IPS-11a (cell line): ENCODE data around the gene STARD13.

Experiments used
- H3K4me3 ChIP-seq: one replicate; pipeline ENCODE4 v1.5.1; 2013; ENCODE audit warnings: low read depth, low read length, control low read depth

The STARD13 gene

GRCh38 chr13:33308863-33309262 lies 23.3 kb upstream of the STARD13 start:
- no peak overlapping the region for H3K4me3 ChIP-seq

GRCh38 chr13:33307843-33308242 lies 22.3 kb upstream of the STARD13 start:
- H3K4me3 ChIP-seq, result no peak overlapping the region

DNA sequence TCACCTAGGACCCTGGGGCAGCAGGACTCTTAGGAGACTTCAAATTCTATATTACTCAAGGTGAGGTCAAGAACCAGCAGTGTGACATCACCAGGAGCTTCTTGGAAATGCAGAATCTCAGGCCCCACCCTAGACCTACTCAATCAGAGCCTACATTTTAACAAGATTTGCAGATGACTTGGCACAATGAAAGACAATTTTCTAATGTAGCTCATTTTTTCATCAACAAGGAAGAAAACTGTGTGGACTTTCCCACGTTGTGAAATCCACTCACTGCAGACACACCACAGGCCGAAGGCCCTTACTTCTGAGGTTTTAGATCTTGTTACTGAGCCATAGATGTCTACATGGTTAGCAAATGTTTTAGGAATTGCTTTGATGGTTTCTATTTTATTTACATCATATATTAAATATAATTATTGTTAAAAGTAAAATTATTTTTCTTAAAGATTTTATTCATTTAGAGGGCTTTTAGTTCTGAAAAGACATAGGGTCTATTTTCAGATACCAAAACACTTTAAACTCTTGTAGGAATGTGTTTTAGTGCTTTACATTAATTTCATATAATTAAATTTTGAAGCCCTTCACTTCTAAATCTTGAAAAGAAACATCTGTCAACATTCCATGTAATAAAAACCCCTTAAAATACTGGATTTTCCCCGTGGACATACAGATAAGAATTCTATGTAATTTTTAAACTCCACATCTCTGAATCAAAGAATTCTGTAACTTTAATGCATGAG lies 18.5 kb upstream of the STARD13 start:
- no peak overlapping the region for H3K4me3 ChIP-seq

- no peak overlapping the region for H3K4me3 ChIP-seq
Observed at GRCh38 chr13:33299626-33300025, 14.1 kb upstream of the STARD13 start.

- no peak overlapping the region for H3K4me3 ChIP-seq
Observed at GRCh38 chr13:33296793-33297425, 11.4 kb upstream of the STARD13 start.

GRCh38 chr13:33292712-33293111 lies 7.2 kb upstream of the STARD13 start:
- no peak overlapping the region for H3K4me3 ChIP-seq

GRCh38 chr13:33290421-33290965 lies 4.9 kb upstream of the STARD13 start:
- H3K4me3 ChIP-seq, result no peak overlapping the region

GRCh38 chr13:33289966-33290365 lies 4.4 kb upstream of the STARD13 start:
- H3K4me3 ChIP-seq, result no peak overlapping the region

DNA sequence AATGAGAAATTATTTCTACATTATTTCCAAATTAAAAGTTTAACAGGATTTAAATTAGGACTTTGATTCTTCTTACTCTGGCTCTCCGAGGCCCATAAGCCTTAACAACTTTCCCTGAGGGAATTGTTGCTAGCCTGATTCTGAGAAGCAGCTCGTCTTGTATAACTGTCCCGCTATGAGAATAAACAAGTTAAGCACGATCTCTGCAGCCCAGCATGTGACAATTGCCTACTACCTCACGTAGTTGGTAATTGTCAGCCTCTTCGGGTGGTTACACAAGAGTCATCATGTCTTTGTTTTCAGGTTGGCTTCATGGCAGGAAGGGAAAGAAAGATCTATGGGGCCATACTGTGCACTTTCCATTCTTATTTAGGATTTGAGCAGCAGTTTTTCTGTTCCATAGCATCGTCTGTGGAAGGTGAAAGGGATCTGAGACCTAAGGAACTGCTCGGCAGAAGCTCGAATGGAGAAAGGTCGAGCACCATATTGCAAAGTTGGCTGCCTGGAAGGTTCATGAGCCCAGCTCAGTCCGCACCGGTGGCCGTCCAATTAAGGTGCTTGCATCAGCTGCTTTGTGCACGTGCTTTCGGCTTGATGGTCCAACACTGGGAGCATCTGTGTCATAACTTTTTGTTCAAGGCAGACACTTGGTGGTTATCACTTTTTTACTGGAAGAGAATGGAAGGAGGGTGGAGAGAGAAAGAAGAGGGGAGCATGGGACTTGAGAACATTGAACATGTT lies 1.8 kb upstream of the STARD13 start:
- H3K4me3 ChIP-seq, result no peak overlapping the region

GRCh38 chr13:33286128-33286527 lies 573 bp upstream of the STARD13 start:
- no peak overlapping the region for H3K4me3 ChIP-seq

DNA sequence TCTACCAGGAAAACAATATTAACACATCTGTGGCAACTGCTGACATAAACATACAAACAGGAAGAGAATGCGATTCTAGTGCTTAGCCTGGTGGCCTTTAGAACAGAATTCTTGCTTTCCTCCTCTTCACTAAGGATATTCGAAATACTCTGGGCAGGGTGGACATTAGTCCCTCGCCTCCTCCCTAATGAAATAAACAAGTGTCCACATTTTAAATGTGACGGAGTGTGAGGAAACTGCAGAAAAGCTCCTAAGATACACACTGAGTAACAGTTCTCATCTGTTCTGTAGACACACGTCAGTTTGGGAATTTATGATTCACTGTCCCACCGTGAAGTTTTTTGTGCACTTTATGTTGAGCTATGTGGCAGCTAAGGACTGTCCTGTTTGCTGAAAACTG lies 639 bp downstream of the STARD13 start:
- H3K4me3 ChIP-seq, result peak overlapping the region; percentile 57

- no peak overlapping the region for H3K4me3 ChIP-seq
Observed at GRCh38 chr13:33284031-33284430, 1.5 kb downstream of the STARD13 start.

DNA sequence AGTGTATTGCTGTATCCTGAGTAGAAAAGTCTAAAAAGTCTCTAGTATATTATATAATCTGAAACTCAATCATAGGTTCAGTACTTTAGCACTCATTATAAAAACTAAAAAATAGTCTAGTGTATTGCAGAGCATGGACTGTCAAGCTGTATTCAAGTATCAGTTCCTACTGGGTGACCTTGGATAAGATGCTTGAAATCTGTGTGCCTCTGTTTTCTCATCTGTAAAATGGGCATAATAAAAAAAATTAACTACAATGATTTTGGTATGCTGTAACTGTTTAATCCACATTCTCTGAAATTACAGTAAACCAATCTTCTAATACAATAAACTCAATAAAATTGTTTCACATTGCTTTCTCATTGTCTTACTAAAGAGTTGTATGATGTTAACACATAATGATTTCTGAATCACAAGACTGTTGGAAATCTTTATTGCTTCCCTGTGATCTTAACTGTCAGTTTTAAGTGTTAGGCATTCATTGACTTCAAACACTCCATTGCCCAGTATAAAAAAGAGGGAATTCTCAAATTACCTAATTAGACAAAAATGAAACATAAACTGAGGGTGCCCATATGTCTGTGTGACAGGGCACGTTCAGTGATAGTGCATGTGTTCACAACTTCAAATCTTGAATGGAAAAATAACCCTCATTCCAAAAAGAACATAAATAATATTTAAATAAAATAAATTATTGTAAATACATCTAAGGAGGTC lies 2.2 kb downstream of the STARD13 start:
- no peak overlapping the region for H3K4me3 ChIP-seq

DNA sequence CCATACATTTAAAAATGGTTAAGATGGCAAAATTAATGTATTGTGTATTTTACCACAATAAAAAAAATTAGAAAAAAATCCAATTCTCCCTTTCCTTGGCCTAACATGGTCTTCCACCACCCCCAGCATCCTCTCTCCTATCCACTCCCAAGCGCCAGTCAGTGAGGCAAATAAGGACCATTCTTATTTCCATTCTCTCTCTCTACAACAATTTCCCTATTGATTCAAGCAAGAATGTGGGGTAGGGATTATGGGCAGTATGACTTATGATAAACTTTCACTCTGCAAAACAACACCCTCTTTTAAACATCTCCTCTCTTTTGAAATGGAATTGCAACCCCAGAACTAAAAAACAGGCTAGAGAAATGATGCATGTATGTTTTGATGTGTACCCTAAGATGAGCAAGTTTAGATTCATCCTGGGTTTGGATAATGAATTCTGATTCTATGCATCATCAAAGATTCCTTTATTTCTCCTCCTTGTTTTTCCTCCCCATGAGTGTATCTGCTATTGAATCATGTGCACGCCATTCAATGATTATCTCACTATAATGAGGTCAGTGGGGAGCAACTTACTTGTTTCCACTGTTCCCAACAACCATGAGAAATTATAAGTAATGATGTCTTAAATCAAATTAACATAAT lies 3.5 kb downstream of the STARD13 start:
- no peak overlapping the region for H3K4me3 ChIP-seq

DNA sequence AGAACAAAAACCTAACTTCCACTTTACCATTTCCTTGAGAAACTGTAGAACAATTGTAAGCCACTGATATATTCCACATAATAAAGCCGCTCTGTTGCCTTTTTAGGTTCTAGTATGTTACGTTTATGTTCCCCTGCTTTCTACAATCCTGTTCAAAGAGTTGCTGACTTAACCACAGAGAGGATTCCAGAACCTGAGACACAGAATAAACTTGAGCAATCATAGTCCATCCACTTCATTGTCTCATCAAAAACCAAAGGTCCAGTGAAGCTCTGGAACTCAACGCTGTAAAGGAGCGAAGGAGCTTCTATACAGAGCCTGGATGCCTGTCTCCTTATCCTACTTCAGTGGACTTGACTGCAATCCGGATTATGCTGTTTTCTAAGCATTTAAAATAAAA lies 4.6 kb downstream of the STARD13 start:
- no peak overlapping the region for H3K4me3 ChIP-seq

DNA sequence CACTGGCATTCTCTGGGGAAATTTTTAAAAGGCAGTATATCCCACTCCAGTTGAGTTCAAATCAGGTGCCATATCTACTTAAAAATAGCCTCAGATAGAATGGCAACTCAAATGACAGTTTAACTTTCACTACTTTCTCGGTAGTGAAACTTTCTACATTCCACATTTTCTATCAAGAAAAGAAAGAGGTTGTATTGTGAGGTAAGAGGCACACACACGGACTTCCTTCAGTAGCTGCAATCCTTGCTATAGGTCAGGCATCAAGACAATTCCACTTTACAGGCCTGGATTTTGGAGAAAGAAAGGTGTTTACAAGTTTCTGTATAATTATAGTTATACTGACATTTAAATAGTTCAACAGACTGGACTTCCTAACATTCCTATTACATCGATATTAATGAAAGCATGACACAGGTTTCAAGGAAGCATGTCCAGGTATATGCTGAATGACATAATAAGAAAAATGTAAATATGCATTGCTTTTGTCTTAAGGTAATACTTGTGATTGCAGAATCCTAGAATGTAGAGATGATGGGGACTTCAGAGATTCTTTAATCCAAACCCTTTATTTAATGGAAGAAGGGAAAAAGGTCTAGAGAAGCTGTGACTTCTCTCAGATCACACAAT lies 5.2 kb downstream of the STARD13 start:
- H3K4me3 ChIP-seq, result no peak overlapping the region

GRCh38 chr13:33279414-33280278 lies 5.9 kb downstream of the STARD13 start:
- H3K4me3 ChIP-seq, result no peak overlapping the region

DNA sequence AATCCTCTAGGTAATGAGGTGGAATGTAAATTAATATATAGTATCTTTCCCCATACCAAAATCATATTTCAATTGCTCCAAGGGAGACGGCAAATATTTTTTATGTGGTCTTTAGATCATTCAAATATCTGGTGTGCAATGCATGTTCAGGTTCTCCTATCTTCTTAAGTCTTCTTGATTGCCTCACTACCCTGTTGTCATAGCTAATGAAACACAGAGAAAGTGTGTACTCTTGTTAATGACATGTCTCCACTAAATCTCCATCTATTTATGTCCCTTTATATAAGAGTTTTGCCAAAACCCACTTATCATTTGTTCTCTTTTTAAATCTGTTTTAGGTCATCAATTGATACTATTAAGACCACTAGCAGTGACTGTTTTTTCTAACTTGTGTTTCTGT lies 6.6 kb downstream of the STARD13 start:
- H3K4me3 ChIP-seq, result no peak overlapping the region

DNA sequence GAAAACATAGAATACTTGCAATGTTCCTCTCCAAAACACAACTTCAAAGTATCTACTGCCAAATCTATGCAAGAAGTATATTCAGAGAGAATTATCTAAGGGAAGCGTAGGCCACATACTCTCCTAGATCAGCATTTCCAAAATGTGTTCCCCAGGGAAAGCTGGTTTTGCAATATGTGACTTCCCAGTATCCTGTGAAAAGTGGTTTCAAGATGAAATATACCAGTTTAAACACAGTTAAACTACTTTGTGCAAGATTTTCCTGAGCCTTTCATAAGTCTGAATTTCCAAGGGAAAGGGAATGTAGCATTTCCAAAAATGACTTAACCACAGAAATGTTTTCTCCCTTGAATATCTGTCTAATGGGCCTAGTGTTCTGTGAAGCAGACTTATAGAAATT lies 7.6 kb downstream of the STARD13 start:
- no peak overlapping the region for H3K4me3 ChIP-seq
